Thoracic aorta endothelial cell (primary cell): ENCODE measurements around the gene HSPA1L. TPM values are rescaled to one million over a fixed set of nuclear protein-coding genes. Genes with fewer than 3 reads are reported as not detected.

Experiments
- small RNA-seq: library from RNA; depleted of rRNA; stranded (forward); fragments of <200 nt; gene quantifications from one replicate; pipeline ENCODE3, GENCODE V24; 2012
- total RNA-seq: library from RNA; depleted of rRNA; stranded (reverse); fragments of >200 nt; gene quantifications from 2 replicates; pipeline ENCODE4 v1.2.3, GENCODE V29; 2012

Gene HSPA1L
- 0.40 and 0.57 TPM in 2 replicates for total RNA-seq

GRCh38 chr6:31815025-31815838, at the start of gene HSPA1L, which contains the start of gene HSPA1A:
TSS of gene HSPA1L (minus strand) at chr6:31815283. CDS start at chr6:31811972, 3,311 bp downstream.
TSS of gene HSPA1A (plus strand) at chr6:31815543. CDS start at chr6:31815757, 214 bp downstream.

GRCh38 chr6:31862344-31863235, 47.5 kb upstream of the HSPA1L start, which contains the start of gene NEU1:
TSS of gene NEU1 (minus strand) at chr6:31862821. CDS start at chr6:31862776, 45 bp downstream.

GRCh38 chr6:31827286-31828079, 12.4 kb upstream of the HSPA1L start, which contains the start of gene HSPA1B:
TSS of gene HSPA1B (plus strand) at chr6:31827738. CDS start at chr6:31827951, 213 bp downstream.

GRCh38 chr6:31806470-31807272, 8.4 kb downstream of the HSPA1L start, which contains the start of gene LSM2:
TSS of gene LSM2 (minus strand) at chr6:31806966. CDS start at chr6:31806757, 209 bp downstream.

GRCh38 chr6:31795616-31796298, 19.3 kb downstream of the HSPA1L start, which contains the start of gene VARS1:
TSS of gene VARS1 (minus strand) at chr6:31795752. CDS start at chr6:31795217, 535 bp downstream.

GRCh38 chr6:31776989-31777666, 38.0 kb downstream of the HSPA1L start, which contains the start of gene VWA7:
TSS of gene VWA7 (minus strand) at chr6:31777328. CDS start at chr6:31776779, 549 bp downstream.

GRCh38 chr6:31762356-31762755, 52.7 kb downstream of the HSPA1L start, which contains the start of gene SAPCD1:
TSS of gene SAPCD1 (plus strand) at chr6:31762656. CDS start at chr6:31763055, 399 bp downstream.

Small RNA genes lying within 50 kb of the gene (small RNA-seq; reads per million reads assigned to genes)
- gene MSH5-SAPCD1 (not detected), gene RF00019 (not detected), gene SAPCD1 (not detected), gene SNORD48 (32.4 reads per million, percentile 97 among the genes with 10 or more reads in this experiment), gene SNORD52 (not detected)

Other genes with a start within 250 kb of the HSPA1L start
- gene LTA, start 243.0 kb downstream of the HSPA1L start, total RNA-seq: not detected in 2 replicates
- gene TNF, start 239.7 kb downstream of the HSPA1L start, total RNA-seq: not detected in 2 replicates
- 0.80 and 1.2 TPM in 2 replicates for gene LTB, start 232.9 kb downstream of the HSPA1L start, total RNA-seq
- 0.29 and 0.40 TPM in 2 replicates for gene LST1, start 229.0 kb downstream of the HSPA1L start, total RNA-seq
- not detected in 2 replicates for gene NCR3, start 222.3 kb downstream of the HSPA1L start, total RNA-seq
- gene AIF1, start 200.0 kb downstream of the HSPA1L start, total RNA-seq: not detected in 2 replicates
- gene PRRC2A, start 194.6 kb downstream of the HSPA1L start, total RNA-seq: 84.0 and 112 TPM in 2 replicates
- gene BAG6, start 162.6 kb downstream of the HSPA1L start, total RNA-seq: 149 and 209 TPM in 2 replicates
- gene APOM, start 159.4 kb downstream of the HSPA1L start, total RNA-seq: 0.29 TPM in 1 of 2 replicates, not detected in the other
- 11.8 and 12.0 TPM in 2 replicates for gene C6orf47, start 154.5 kb downstream of the HSPA1L start, total RNA-seq
- 11.8 and 15.4 TPM in 2 replicates for gene GPANK1, start 150.3 kb downstream of the HSPA1L start, total RNA-seq
- gene CSNK2B, start 149.2 kb downstream of the HSPA1L start, total RNA-seq: 178 and 196 TPM in 2 replicates
- gene LY6G5B, start 145.3 kb downstream of the HSPA1L start, total RNA-seq: 5.7 and 7.2 TPM in 2 replicates
- 1.3 and 1.6 TPM in 2 replicates for gene LY6G5C, start 134.2 kb downstream of the HSPA1L start, total RNA-seq
- gene ABHD16A, start 112.0 kb downstream of the HSPA1L start, total RNA-seq: 26.7 and 30.5 TPM in 2 replicates
- not detected in 2 replicates for gene LY6G6F, start 108.4 kb downstream of the HSPA1L start, total RNA-seq
- gene LY6G6D, start 99.9 kb downstream of the HSPA1L start, total RNA-seq: not detected in 2 replicates
- not detected in 2 replicates for gene LY6G6C, start 93.5 kb downstream of the HSPA1L start, total RNA-seq
- gene MPIG6B, start 91.9 kb downstream of the HSPA1L start, total RNA-seq: not detected in 2 replicates
- 35.2 and 44.4 TPM in 2 replicates for gene DDAH2, start 86.0 kb downstream of the HSPA1L start, total RNA-seq
- 650 and 798 TPM in 2 replicates for gene CLIC1, start 78.8 kb downstream of the HSPA1L start, total RNA-seq
- gene MSH5, start 75.3 kb downstream of the HSPA1L start, total RNA-seq: 18.6 and 30.9 TPM in 2 replicates
- gene SAPCD1, start 52.6 kb downstream of the HSPA1L start, total RNA-seq: 0.66 and 1.6 TPM in 2 replicates
- 0.27 and 0.29 TPM in 2 replicates for gene VWA7, start 38.0 kb downstream of the HSPA1L start, total RNA-seq
- 80.2 and 96.9 TPM in 2 replicates for gene VARS1, start 19.5 kb downstream of the HSPA1L start, total RNA-seq
- 51.3 and 55.1 TPM in 2 replicates for gene LSM2, start 8.3 kb downstream of the HSPA1L start, total RNA-seq
- gene HSPA1A, start 260 bp upstream of the HSPA1L start, total RNA-seq: 35.1 and 75.0 TPM in 2 replicates
- gene HSPA1B, start 12.5 kb upstream of the HSPA1L start, total RNA-seq: 26.1 and 97.3 TPM in 2 replicates
- gene NEU1, start 47.5 kb upstream of the HSPA1L start, total RNA-seq: 43.5 and 45.3 TPM in 2 replicates
- 0.13 and 0.65 TPM in 2 replicates for gene SLC44A4, start 63.7 kb upstream of the HSPA1L start, total RNA-seq
- 34.0 and 40.5 TPM in 2 replicates for gene EHMT2, start 82.4 kb upstream of the HSPA1L start, total RNA-seq
- 1.1 and 1.3 TPM in 2 replicates for gene ZBTB12, start 86.8 kb upstream of the HSPA1L start, total RNA-seq
- gene C2, start 112.4 kb upstream of the HSPA1L start, total RNA-seq: not detected in 2 replicates
- gene CFB, start 130.8 kb upstream of the HSPA1L start, total RNA-seq: 1.3 TPM in 2 replicates
- 99.7 and 101 TPM in 2 replicates for gene NELFE, start 143.7 kb upstream of the HSPA1L start, total RNA-seq
- 38.3 and 43.7 TPM in 2 replicates for gene SKIC2, start 143.9 kb upstream of the HSPA1L start, total RNA-seq
- gene DXO, start 156.9 kb upstream of the HSPA1L start, total RNA-seq: 13.2 and 14.2 TPM in 2 replicates
- gene C4A, start 166.8 kb upstream of the HSPA1L start, total RNA-seq: 0.86 and 1.6 TPM in 2 replicates
- gene C4B, start 199.5 kb upstream of the HSPA1L start, total RNA-seq: 0.43 and 1.9 TPM in 2 replicates
- not detected in 2 replicates for gene CYP21A2, start 223.1 kb upstream of the HSPA1L start, total RNA-seq